HepG2 (cell line): Measurements from ENCODE around the gene FRMD5. TPM values are rescaled to one million over a fixed set of nuclear protein-coding genes. Genes with fewer than 3 reads are reported as not detected.

Source experiments
- ARID2 ChIP-seq: sonication (generic); formaldehyde crosslinking; IDR thresholded peaks from 2 replicates; pipeline ENCODE4 v1.8.1; 2022; ENCODE audit warnings: mild to moderate bottlenecking, missing genetic modification reagents, borderline replicate concordance
- BRCA1 ChIP-seq: sonication (generic); formaldehyde crosslinking; IDR thresholded peaks from 2 replicates; pipeline ENCODE4 v1.4.0; 2020; ENCODE audit warnings: missing genetic modification reagents
- CEBPB ChIP-seq: IDR thresholded peaks from 2 replicates; pipeline ENCODE4 v1.6.1; 2011; ENCODE audit warnings: low read depth, low read length, improper control_type of control experiment, borderline replicate concordance
- DBP ChIP-seq: sonication (generic); formaldehyde crosslinking; IDR thresholded peaks from 2 replicates; pipeline ENCODE4 v1.4.0; 2020; ENCODE audit warnings: missing genetic modification reagents; ENCODE audit errors: not compliant biosample characterization
- GLI4 ChIP-seq: sonication (generic); formaldehyde crosslinking; IDR thresholded peaks from 2 replicates; pipeline ENCODE4 v1.5.1; 2020; ENCODE audit warnings: missing genetic modification reagents, mild to moderate bottlenecking, moderate library complexity, borderline replicate concordance
- JUN ChIP-seq: sonication (generic); formaldehyde crosslinking; IDR thresholded peaks from 2 replicates; pipeline ENCODE4 v1.4.0; 2020; ENCODE audit warnings: mild to moderate bottlenecking, missing genetic modification reagents
- KLF15 ChIP-seq: sonication (generic); formaldehyde crosslinking; IDR thresholded peaks from 2 replicates; pipeline ENCODE4 v1.8.1; 2023; ENCODE audit warnings: borderline replicate concordance, mild to moderate bottlenecking, inconsistent platforms, missing genetic modification reagents, mixed read lengths
- MEIS2 ChIP-seq: sonication (generic); formaldehyde crosslinking; IDR thresholded peaks from 2 replicates; pipeline ENCODE4 v1.9.0; 2021; ENCODE audit warnings: mild to moderate bottlenecking, missing genetic modification reagents
- MXD4 ChIP-seq: IDR thresholded peaks from 2 replicates; pipeline ENCODE4 v1.6.1; 2016; ENCODE audit warnings: mild to moderate bottlenecking, missing biosample characterization, missing genetic modification reagents
- SP5 ChIP-seq: IDR thresholded peaks from 2 replicates; pipeline ENCODE4 v1.6.1; 2016; ENCODE audit warnings: low read depth, borderline replicate concordance
- SRSF9 ChIP-seq: fragments of 200-400 bp; formaldehyde crosslinking; IDR thresholded peaks from 2 replicates; pipeline ENCODE4 v1.6.1; 2018; ENCODE audit warnings: borderline replicate concordance, mild to moderate bottlenecking, low read depth, low read length; ENCODE audit not compliant: insufficient read depth, poor library complexity, severe bottlenecking
- SUZ12 ChIP-seq: fragments of 150-350 bp; IDR thresholded peaks from 2 replicates; pipeline ENCODE4 v1.6.1; 2014; ENCODE audit warnings: low read depth, low read length
- TEAD3 ChIP-seq: optimal IDR thresholded peaks from 2 replicates; pipeline ENCODE3; 2016; ENCODE audit warnings: borderline replicate concordance
- ZBTB49 ChIP-seq: sonication (generic); formaldehyde crosslinking; IDR thresholded peaks from 2 replicates; pipeline ENCODE4 v1.4.0; 2020; ENCODE audit warnings: missing genetic modification reagents, borderline replicate concordance
- ZBTB8A ChIP-seq: sonication (generic); formaldehyde crosslinking; IDR thresholded peaks from 2 replicates; pipeline ENCODE4 v1.4.0; 2020; ENCODE audit warnings: mild to moderate bottlenecking, low read depth, missing genetic modification reagents, borderline replicate concordance
- ZNF253 ChIP-seq: sonication (generic); formaldehyde crosslinking; IDR thresholded peaks from 2 replicates; pipeline ENCODE4 v1.8.0; 2022; ENCODE audit warnings: mild to moderate bottlenecking, missing genetic modification reagents, borderline replicate concordance
- polyA plus RNA-seq, 8 experiments: library from polyadenylated mRNA; depleted of rRNA in 3 of 8; stranded (reverse) in 7 of 8; unstranded in 1 of 8; fragments of >200 nt; fragmentation: Illumina TruSeq in 4 of 8; extraction: Trizol in 4 of 8; gene quantifications; 2 replicates each; pipeline versions ENCODE4 v1.2.1 to v1.2.3, GENCODE V29; 2011 to 2016; ENCODE audit warnings: low read depth in 4 of 8, missing spikeins in 1 of 8, mixed read lengths in 1 of 8; ENCODE audit not compliant: insufficient read depth in 1 of 8
- total RNA-seq, 5 experiments: library from RNA; depleted of rRNA; stranded (reverse); fragments of >200 nt; fragmentation: Illumina TruSeq; extraction: Trizol; gene quantifications; 2 replicates each; pipeline ENCODE4 v1.2.3, GENCODE V29; 2016; ENCODE audit warnings: low read depth in 1 of 5
- TF ChIP-seq, protein P1 (sequence below): IDR thresholded peaks from 2 replicates; pipeline ENCODE4 v1.6.1; 2016; ENCODE audit warnings: mild to moderate bottlenecking, missing biosample characterization, missing genetic modification reagents
- TF ChIP-seq, protein P2 (sequence below), 2 experiments: IDR thresholded peaks; 2 replicates each; pipeline ENCODE4 v1.6.1; 2011 to 2012; ENCODE audit warnings: low read length in 2 of 2, borderline replicate concordance in 1 of 2, low read depth in 1 of 2, mild to moderate bottlenecking in 1 of 2, moderate library complexity in 1 of 2
- TF ChIP-seq, protein P3 (sequence below): sonication (generic); formaldehyde crosslinking; IDR thresholded peaks from 2 replicates; pipeline ENCODE4 v1.8.0; 2022; ENCODE audit warnings: missing genetic modification reagents, mild to moderate bottlenecking, inconsistent platforms, borderline replicate concordance

The FRMD5 gene
- total and polyA plus RNA-seq, 2 of the 13 experiments (the other 11 are each of a cell fraction or from before 2014, with no cell fraction given) = 0.93 to 1.5 TPM

DNA sequence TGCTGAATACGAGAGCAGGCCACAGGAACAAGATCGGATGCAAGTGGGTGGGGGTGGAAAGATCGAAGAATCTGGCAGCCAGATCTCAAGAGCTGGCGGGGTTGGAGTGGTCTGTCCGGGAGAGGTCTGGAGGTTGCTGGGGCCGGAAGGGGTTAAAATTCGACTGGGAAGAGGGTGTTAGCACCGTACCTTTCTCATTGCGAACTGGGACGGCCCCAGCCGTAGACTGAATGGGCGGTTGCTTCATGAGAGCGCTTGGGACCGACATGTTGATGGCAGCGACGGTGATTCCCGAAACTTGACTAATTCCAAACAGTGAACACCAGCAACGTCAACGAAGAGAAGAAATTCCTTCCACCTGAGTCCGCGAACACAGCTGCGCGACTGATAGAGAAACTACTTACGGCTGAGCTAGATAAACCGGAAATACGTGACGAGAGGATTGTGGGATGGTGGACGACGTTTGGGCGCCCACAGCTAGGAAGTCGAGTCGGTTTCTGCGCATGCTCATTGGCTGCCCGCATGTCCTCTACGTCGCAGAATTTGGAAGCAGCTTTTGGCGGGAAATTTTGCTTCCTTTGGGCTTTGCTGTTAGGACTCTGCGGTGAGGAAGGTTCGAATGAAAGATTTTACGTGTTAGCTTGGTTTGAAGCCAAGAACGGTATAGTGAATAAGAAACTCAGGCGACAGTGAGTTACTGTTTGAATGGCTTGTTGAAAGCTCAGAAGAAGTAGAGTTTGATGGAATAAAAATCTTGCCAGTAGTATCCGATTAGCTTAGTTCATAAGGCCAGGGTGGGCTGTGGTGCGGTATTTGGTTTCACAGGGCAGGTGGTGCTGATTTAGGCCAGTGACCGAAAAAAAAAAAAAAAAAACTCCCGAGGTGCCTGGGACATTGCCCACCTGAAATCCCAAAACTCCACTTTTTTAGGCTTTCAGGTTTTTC is 370.5 kb downstream of the FRMD5 start, which contains the start of gene MFAP1 (continued):
- TF ChIP-seq TEAD3 (CRISPR knock-in tag) (peak; percentile 79), ZBTB8A (CRISPR knock-in tag) (no peak), GLI4 (CRISPR knock-in tag) (no peak), MEIS2 (CRISPR knock-in tag) (no peak), SRSF9 (no peak), ZBTB49 (CRISPR knock-in tag) (no peak), JUN (CRISPR knock-in tag) (0 out of 2 replicates have a peak, but pooled peaks have one; percentile 58), ZNF253 (no peak), DBP (CRISPR knock-in tag) (peak; percentile 44), BRCA1 (peak; percentile 69; the same call in 1 of the 2 replicates), SP5 (no peak), SUZ12 (no peak), ARID2 (CRISPR knock-in tag) (peak; percentile 82; the same call in 1 of the 2 replicates), MXD4 (CRISPR knock-in tag) (peak; percentile 73), KLF15 (CRISPR knock-in tag) (no peak), CEBPB (peak; percentile 30; the same call in 1 of the 2 replicates)
- TF ChIP-seq, protein P1, sequence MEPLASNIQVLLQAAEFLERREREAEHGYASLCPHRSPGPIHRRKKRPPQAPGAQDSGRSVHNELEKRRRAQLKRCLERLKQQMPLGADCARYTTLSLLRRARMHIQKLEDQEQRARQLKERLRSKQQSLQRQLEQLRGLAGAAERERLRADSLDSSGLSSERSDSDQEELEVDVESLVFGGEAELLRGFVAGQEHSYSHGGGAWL (CRISPR knock-in tag) = peak; percentile 57
- TF ChIP-seq, protein P2, sequence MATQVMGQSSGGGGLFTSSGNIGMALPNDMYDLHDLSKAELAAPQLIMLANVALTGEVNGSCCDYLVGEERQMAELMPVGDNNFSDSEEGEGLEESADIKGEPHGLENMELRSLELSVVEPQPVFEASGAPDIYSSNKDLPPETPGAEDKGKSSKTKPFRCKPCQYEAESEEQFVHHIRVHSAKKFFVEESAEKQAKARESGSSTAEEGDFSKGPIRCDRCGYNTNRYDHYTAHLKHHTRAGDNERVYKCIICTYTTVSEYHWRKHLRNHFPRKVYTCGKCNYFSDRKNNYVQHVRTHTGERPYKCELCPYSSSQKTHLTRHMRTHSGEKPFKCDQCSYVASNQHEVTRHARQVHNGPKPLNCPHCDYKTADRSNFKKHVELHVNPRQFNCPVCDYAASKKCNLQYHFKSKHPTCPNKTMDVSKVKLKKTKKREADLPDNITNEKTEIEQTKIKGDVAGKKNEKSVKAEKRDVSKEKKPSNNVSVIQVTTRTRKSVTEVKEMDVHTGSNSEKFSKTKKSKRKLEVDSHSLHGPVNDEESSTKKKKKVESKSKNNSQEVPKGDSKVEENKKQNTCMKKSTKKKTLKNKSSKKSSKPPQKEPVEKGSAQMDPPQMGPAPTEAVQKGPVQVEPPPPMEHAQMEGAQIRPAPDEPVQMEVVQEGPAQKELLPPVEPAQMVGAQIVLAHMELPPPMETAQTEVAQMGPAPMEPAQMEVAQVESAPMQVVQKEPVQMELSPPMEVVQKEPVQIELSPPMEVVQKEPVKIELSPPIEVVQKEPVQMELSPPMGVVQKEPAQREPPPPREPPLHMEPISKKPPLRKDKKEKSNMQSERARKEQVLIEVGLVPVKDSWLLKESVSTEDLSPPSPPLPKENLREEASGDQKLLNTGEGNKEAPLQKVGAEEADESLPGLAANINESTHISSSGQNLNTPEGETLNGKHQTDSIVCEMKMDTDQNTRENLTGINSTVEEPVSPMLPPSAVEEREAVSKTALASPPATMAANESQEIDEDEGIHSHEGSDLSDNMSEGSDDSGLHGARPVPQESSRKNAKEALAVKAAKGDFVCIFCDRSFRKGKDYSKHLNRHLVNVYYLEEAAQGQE (IDR thresholded peaks at IDR 0.05; ENCODE audit: borderline replicate concordance in 1 of 2, low read depth in 1 of 2, low read length in 2 of 2) = peak in 1 of 2 experiments; percentile 64; a peak in 1 of 4 replicates
- TF ChIP-seq, protein P3, sequence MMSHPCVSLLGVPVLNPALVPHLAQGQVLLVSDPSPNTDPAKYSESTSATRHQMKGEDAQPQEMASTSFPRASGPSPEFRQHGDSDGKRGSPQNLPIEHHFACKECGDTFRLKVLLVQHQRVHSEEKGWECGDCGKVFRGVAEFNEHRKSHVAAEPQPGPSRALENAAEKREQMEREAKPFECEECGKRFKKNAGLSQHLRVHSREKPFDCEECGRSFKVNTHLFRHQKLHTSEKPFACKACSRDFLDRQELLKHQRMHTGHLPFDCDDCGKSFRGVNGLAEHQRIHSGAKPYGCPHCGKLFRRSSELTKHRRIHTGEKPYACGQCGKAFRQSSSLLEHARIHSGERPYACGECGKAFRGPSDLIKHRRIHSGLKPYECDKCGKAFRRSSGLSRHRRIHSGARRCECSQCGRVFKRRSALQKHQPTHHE (CRISPR knock-in tag) = no peak
